SU-DHL-6 (cell line): ENCODE results near the gene NFE2L3.
"Not testable (repeated sequence)": the region's sequence is repeated elsewhere in the genome, so short reads cannot be mapped to it uniquely, and the experiment has no call there.

Source experiments
- H2AFZ ChIP-seq: fragments of 200-600 bp; sonication (generic); 2 replicates; pipeline ENCODE4 v1.6.1; 2014; ENCODE audit warnings: low read depth, mild to moderate bottlenecking, moderate library complexity, mixed read lengths, antibody characterized with exemption, low read length; ENCODE audit not compliant: severe bottlenecking
- H3F3A ChIP-seq: fragments of 200-600 bp; shearing (Covaris generic); 2 replicates; pipeline ENCODE4 v1.6.0; 2016; ENCODE audit warnings: antibody characterized with exemption, mild to moderate bottlenecking; ENCODE audit not compliant: insufficient read depth
- H3K27ac ChIP-seq: fragments of 200-600 bp; sonication (generic); 2 replicates; pipeline ENCODE4 v1.5.1; 2016; ENCODE audit warnings: low read depth, mild to moderate bottlenecking, low read length, moderate library complexity, mixed read lengths
- H3K27me3 ChIP-seq: fragments of 200-600 bp; sonication (generic), shearing (Covaris generic); 2 replicates; pipeline ENCODE4 v1.6.0; 2014; ENCODE audit warnings: mild to moderate bottlenecking, low read length
- H3K36me3 ChIP-seq: fragments of 200-600 bp; sonication (generic); 2 replicates; pipeline ENCODE4 v1.6.1; 2014; ENCODE audit warnings: mild to moderate bottlenecking, low read length, mixed read lengths
- H3K4me2 ChIP-seq: fragments of 300-600, 200-600 bp; shearing (Covaris generic), sonication (generic); 2 replicates; pipeline ENCODE4 v1.6.0; 2014; ENCODE audit warnings: low read length, low read depth, mild to moderate bottlenecking; ENCODE audit not compliant: poor library complexity, severe bottlenecking
- H3K4me3 ChIP-seq: fragments of 200-600 bp; sonication (generic); 2 replicates; pipeline ENCODE4 v1.5.1; 2014; ENCODE audit warnings: antibody characterized with exemption, low read length, mild to moderate bottlenecking, mixed read lengths; ENCODE audit not compliant: insufficient read depth, poor library complexity, severe bottlenecking
- H3K79me2 ChIP-seq: fragments of 200-600 bp; sonication (generic); 2 replicates; pipeline ENCODE4 v1.6.1; 2014; ENCODE audit warnings: mild to moderate bottlenecking, low read length, moderate library complexity; ENCODE audit not compliant: insufficient read depth
- H3K9ac ChIP-seq: fragments of 200-600 bp; sonication (generic); 2 replicates; pipeline ENCODE4 v1.7.0; 2014; ENCODE audit warnings: mild to moderate bottlenecking, low read length
- H3K9me2 ChIP-seq: fragments of 200-600 bp; sonication (generic); replicated peaks from 2 replicates; pipeline ENCODE4 v1.6.1; 2014; ENCODE audit warnings: low read length; ENCODE audit not compliant: insufficient read depth
- H3K9me3 ChIP-seq: fragments of 200-600 bp; sonication (generic); 2 replicates; pipeline ENCODE4 v1.6.1; 2014; ENCODE audit warnings: low read length, mixed read lengths; ENCODE audit not compliant: insufficient read depth
- H4K20me1 ChIP-seq: fragments of 200-600 bp; sonication (generic); 2 replicates; pipeline ENCODE4 v1.6.1; 2014; ENCODE audit warnings: low read depth, mild to moderate bottlenecking, antibody characterized with exemption, low read length, moderate library complexity, mixed read lengths
- EZH2phosphoT487 ChIP-seq: fragments of 200-600 bp; sonication (generic), shearing (Covaris generic); conservative IDR thresholded peaks from 2 replicates; pipeline ENCODE4 v1.6.1; 2018; ENCODE audit warnings: mild to moderate bottlenecking, antibody characterized with exemption, low read length, moderate library complexity, mixed read lengths
- TF ChIP-seq, protein P1 (sequence below): fragments of 200-600 bp; sonication (generic); IDR thresholded peaks from one replicate; pipeline ENCODE4 v1.5.1; 2017; ENCODE audit warnings: antibody characterized with exemption, mild to moderate bottlenecking, low read length, moderate library complexity; ENCODE audit not compliant: insufficient read depth, poor library complexity, severe bottlenecking

The NFE2L3 gene

DNA sequence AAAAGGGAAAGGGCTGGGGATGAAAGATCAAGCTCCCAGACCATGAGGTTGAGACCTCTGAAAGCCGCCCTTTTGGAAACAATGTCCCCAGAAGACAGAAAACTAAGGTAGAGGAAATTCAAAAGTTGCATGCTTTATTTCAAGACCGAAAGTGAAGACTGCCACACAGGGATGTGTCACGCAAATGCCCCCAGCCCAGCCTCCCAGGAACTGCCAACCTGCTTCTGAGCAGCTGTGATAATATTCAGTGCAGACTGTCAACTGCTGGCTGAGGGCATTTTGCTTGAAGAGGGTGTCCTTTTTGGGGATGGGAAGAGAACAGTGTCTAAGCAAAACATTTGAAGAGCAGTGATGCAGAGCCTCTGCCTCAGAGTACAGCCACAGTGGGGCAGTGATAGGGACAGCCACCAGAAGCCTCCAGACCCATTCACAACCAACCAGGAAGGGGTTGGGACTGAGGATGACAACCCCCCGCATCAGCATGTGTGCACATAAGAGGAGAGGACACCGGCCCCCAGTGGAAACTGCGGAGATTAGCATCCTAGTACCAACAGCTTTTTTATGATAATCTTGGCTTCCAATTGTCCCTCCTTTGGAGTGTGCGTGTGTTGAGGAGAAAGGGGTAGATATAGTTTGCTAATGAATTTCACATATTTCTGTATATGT, 34.7 kb upstream of the NFE2L3 start:
- no peak overlapping the region for H3K9ac ChIP-seq
- TF ChIP-seq, protein P1, sequence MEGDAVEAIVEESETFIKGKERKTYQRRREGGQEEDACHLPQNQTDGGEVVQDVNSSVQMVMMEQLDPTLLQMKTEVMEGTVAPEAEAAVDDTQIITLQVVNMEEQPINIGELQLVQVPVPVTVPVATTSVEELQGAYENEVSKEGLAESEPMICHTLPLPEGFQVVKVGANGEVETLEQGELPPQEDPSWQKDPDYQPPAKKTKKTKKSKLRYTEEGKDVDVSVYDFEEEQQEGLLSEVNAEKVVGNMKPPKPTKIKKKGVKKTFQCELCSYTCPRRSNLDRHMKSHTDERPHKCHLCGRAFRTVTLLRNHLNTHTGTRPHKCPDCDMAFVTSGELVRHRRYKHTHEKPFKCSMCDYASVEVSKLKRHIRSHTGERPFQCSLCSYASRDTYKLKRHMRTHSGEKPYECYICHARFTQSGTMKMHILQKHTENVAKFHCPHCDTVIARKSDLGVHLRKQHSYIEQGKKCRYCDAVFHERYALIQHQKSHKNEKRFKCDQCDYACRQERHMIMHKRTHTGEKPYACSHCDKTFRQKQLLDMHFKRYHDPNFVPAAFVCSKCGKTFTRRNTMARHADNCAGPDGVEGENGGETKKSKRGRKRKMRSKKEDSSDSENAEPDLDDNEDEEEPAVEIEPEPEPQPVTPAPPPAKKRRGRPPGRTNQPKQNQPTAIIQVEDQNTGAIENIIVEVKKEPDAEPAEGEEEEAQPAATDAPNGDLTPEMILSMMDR, result no peak
- TF ChIP-seq EZH2phosphoT487, result no peak
- H3K27ac ChIP-seq, result no peak overlapping the region
- H3K9me3 ChIP-seq, result no peaks in the 10 kb centered on the region
- no peak overlapping the region for H2AFZ ChIP-seq
- H4K20me1 ChIP-seq, result no peaks in the 10 kb centered on the region
- no peaks in the 10 kb centered on the region for H3K79me2 ChIP-seq
- no peak overlapping the region for H3K4me3 ChIP-seq
- H3K9me2 ChIP-seq, result no peaks in the 10 kb centered on the region
- H3K36me3 ChIP-seq, result no peaks in the 10 kb centered on the region
- H3K27me3 ChIP-seq, result no peaks in the 10 kb centered on the region
- H3K4me2 ChIP-seq, result no peak overlapping the region
- no peaks in the 10 kb centered on the region for H3F3A ChIP-seq

DNA sequence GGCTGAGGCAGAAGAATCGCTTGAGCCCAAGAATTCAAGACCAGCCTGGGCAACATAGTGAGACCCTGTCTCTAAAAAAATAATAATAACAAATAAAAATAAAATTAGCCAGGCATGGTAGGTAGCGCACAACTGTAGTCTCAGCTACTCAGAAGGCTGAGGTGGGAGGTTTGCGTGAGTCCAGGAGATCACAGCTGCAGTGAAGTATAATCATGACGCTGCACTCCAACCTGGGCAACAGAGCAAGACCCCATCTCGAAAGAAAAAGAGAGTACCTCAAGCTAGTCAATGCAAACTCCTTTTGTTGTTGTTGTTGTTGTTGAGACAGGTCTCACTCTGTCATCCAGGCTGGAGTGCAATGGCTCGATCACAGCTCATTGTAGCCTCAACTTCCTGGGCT, 34.0 kb upstream of the NFE2L3 start:
- TF ChIP-seq, protein P1, result no peak
- TF ChIP-seq EZH2phosphoT487, result no peak
- no peak overlapping the region for H3K4me2 ChIP-seq

DNA sequence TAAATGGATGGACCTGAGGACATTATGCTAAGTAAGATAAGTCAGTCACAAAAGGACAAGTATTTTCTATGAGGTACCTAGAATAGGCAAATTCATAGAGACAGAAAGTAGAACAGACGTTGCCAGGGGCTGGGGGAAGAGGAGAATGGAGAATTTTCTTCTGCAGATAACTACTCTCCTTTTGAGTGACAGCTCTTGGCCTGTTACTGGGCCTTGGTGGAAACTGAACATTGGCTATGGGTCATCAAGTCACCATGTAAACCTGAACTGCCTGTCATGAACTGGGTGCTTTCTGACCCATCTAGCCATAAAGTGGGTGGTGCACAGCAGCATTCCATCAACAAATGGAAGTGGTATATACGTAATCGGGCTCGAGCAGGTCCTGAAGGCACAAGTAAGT, 29.3 kb upstream of the NFE2L3 start:
- Histone ChIP-seq H4K20me1 (no peaks in the 10 kb centered on the region), H3K79me2 (no peaks in the 10 kb centered on the region), H3K27ac (no peak overlapping the region), H3K9me2 (no peaks in the 10 kb centered on the region), H3F3A (no peaks in the 10 kb centered on the region), H3K36me3 (no peaks in the 10 kb centered on the region), H2AFZ (no peak overlapping the region), H3K9me3 (no peaks in the 10 kb centered on the region), H3K4me3 (no peak overlapping the region), H3K9ac (no peak overlapping the region), H3K4me2 (no peak overlapping the region), H3K27me3 (no peaks in the 10 kb centered on the region)
- TF ChIP-seq, protein P1, result no peak
- TF ChIP-seq EZH2phosphoT487, result no peak

More for the DNA sequence above, 34.0 kb upstream of the NFE2L3 start:
- H2AFZ ChIP-seq, result no peak overlapping the region
- no peaks in the 10 kb centered on the region for H3K27me3 ChIP-seq
- H3K79me2 ChIP-seq, result no peaks in the 10 kb centered on the region
- H3K36me3 ChIP-seq, result no peaks in the 10 kb centered on the region
- H3K9me3 ChIP-seq, result no peaks in the 10 kb centered on the region
- no peaks in the 10 kb centered on the region for H4K20me1 ChIP-seq
- no peaks in the 10 kb centered on the region for H3K9me2 ChIP-seq
- H3K9ac ChIP-seq, result no peak overlapping the region
- no peak overlapping the region for H3K27ac ChIP-seq
- H3K4me3 ChIP-seq, result no peak overlapping the region
- H3F3A ChIP-seq, result no peaks in the 10 kb centered on the region

DNA sequence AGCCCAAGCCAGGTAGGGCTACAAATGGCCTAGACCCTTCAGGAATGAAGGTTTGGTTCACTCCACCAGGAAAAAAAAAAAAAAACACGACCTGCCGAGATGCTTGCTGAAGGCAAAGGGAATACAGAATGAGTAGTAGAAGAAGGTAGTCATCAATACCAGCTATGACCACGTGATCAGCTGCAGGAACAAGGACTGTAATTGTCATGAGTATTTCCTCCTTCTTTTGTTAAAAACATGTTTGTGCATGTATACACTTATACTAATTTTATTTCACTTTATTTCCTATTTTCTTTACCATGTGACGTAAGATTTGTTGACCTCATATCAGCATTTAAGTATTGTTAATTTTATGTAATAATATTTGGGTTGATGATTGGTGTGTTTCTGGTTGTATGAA, 27.2 kb upstream of the NFE2L3 start:
- H2AFZ ChIP-seq, H3K27me3 ChIP-seq, H4K20me1 ChIP-seq, H3K79me2 ChIP-seq, H3K36me3 ChIP-seq, H3K27ac ChIP-seq, H3K9ac ChIP-seq, H3K9me3 ChIP-seq, H3K4me2 ChIP-seq, H3F3A ChIP-seq, H3K9me2 ChIP-seq, H3K4me3 ChIP-seq: not testable (repeated sequence)
